ENCODE results near the gene AGTRAP. TPM values are rescaled to one million over a fixed set of nuclear protein-coding genes. Genes with fewer than 3 reads are reported as not detected.
A peak's percentile ranks its signal among the peaks of the same experiment; 100 is the strongest.

Gene AGTRAP
- total RNA-seq, 2 experiments from 2014 or later = 21.3 to 21.8 TPM

DNA sequence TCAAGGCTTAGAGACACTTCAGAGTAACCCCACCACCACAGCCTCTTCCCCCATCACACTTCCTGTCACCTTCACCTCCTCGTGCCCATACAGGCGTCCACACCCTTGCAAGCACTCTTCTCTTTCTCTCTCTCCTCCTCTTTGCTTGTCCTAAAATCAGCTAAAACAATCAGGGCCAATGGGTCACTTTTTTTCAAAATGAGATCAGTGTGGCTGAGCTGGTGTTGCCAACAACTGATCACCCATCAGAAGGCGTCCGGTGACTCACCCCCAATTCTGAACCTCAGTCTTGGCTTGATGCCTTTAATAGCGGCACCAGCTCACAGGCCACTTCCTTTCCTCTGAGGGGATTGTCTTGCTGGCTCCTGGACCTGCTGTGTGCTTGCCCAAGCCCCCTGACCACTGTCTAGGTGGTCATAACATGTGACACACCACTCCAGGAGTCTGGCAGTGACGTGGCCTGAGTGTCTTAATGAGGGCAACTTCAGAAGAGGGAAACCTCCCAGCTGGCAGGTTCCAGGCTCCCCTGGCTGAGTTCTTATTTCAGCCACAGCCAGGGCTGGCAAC lies 42.8 kb upstream of the AGTRAP start:
- ChIA-PET POLR2A (interaction anchor here (0.8 to 1.4 kb wide), 3 partner anchors 11 to 402 kb away, joined by 3 to 7 read pairs (median 4); partner anchors contain the start of gene FBXO6), CTCF (no interaction called here)
- H3K4me3 Mint-ChIP-seq = peak overlapping the region; percentile 87
- Histone ChIP-seq H3K4me3 (ENCODE audit: low read length) (no peak overlapping the region), H3K27ac (ENCODE audit: low read depth in 1 of 2, low read length in 2 of 2) (no peak overlapping the region), H3K36me3 (ENCODE audit: insufficient read depth, low read length) (no peaks in the 10 kb centered on the region), H3K27me3 (ENCODE audit: control insufficient read depth in 1 of 2, insufficient read depth in 2 of 2, low read length in 2 of 2) (peaks cover 26 to 35% of the 10 kb centered on the region in 2 experiments), H3K4me1 (ENCODE audit: insufficient read depth, low read length) (peaks cover 35% of the 10 kb centered on the region), H3K9me3 (ENCODE audit: control insufficient read depth in 1 of 2, insufficient read depth in 1 of 2, low read length in 2 of 2) (peaks cover 0 to 12% of the 10 kb centered on the region in 2 experiments)
- H3K27me3 Mint-ChIP-seq = peaks cover 44% of the 10 kb centered on the region
- DNase-seq (peak in 7 of 14 experiments; percentile 11 to 62 (median 50)), ATAC-seq (ENCODE audit: poor library complexity) (peak; percentile 68)
- no peaks in the 10 kb centered on the region for H3K36me3 Mint-ChIP-seq (ENCODE audit: low read depth)
- no peaks in the 10 kb centered on the region for H3K9me3 Mint-ChIP-seq
- TF ChIP-seq, protein P1, sequence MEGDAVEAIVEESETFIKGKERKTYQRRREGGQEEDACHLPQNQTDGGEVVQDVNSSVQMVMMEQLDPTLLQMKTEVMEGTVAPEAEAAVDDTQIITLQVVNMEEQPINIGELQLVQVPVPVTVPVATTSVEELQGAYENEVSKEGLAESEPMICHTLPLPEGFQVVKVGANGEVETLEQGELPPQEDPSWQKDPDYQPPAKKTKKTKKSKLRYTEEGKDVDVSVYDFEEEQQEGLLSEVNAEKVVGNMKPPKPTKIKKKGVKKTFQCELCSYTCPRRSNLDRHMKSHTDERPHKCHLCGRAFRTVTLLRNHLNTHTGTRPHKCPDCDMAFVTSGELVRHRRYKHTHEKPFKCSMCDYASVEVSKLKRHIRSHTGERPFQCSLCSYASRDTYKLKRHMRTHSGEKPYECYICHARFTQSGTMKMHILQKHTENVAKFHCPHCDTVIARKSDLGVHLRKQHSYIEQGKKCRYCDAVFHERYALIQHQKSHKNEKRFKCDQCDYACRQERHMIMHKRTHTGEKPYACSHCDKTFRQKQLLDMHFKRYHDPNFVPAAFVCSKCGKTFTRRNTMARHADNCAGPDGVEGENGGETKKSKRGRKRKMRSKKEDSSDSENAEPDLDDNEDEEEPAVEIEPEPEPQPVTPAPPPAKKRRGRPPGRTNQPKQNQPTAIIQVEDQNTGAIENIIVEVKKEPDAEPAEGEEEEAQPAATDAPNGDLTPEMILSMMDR (IDR thresholded peaks at IDR 0.05) = no peak
- H3K27ac Mint-ChIP-seq = no peak overlapping the region
- intact Hi-C loops (cut with DNase I, micrococcal nuclease) = no loop called here
- H3K4me1 Mint-ChIP-seq (ENCODE audit: low read depth) = peaks cover 27% of the 10 kb centered on the region

DNA sequence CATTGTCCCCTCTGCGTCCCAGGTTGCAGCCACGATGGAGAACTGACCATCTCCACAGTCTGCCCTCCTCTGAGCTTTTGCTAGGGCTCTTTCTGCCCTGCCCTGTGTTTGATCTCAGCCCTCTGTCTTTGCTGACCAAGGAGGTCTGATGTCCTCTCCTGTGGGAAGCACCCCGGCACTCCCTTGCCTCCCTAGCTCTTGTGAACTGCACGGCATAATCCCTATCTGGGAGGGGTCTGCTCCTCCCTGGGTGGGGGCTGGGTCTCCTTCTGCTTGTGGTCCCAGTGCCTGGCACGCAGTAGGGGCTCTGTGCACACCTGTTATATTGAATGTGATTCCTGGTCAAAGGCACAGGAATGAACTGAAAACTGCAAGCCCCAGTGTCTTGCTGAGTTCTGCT lies 42.0 kb upstream of the AGTRAP start:
- H3K27me3 ChIP-seq (ENCODE audit: control insufficient read depth in 1 of 2, insufficient read depth in 2 of 2, low read length in 2 of 2) = peaks cover 22 to 30% of the 10 kb centered on the region in 2 experiments

DNA sequence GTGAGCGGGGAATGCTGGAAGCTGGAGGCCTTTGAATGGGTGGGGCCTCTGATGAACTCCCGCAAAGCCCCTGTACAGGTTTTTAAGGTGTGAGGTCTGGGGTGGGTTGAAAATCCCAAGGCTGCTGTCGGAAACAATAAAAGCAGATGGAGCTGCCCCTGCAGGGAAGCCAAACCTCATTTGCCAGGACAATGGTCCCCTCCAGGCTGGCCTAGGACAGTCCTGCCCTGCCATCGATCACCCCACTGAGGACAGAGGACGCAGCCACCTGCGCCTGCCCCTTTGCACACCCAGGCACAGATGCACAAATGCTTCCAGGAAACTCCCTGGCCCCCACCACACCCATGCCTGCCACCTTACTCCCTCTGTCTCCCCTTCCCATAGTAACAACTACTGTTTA lies 40.1 kb upstream of the AGTRAP start:
- Histone ChIP-seq H3K36me3 (ENCODE audit: insufficient read depth, low read length) (no peaks in the 10 kb centered on the region), H3K4me1 (ENCODE audit: insufficient read depth, low read length) (peaks cover 28% of the 10 kb centered on the region), H3K4me3 (ENCODE audit: low read length) (no peak overlapping the region), H3K27me3 (ENCODE audit: control insufficient read depth in 1 of 2, insufficient read depth in 2 of 2, low read length in 2 of 2) (peaks cover 15 to 19% of the 10 kb centered on the region in 2 experiments), H3K9me3 (ENCODE audit: control insufficient read depth in 1 of 2, insufficient read depth in 1 of 2, low read length in 2 of 2) (peaks cover 0 to 8% of the 10 kb centered on the region in 2 experiments), H3K27ac (ENCODE audit: low read depth in 1 of 2, low read length in 2 of 2) (no peak overlapping the region)
- no peak overlapping the region for H3K4me3 Mint-ChIP-seq
- no peak overlapping the region for H3K27ac Mint-ChIP-seq
- no peak for DNase-seq
- ATAC-seq (ENCODE audit: poor library complexity) = no peak
- peaks cover 18% of the 10 kb centered on the region for H3K4me1 Mint-ChIP-seq (ENCODE audit: low read depth)
- H3K36me3 Mint-ChIP-seq (ENCODE audit: low read depth) = no peaks in the 10 kb centered on the region
- intact Hi-C loops (cut with DNase I, micrococcal nuclease) = no loop called here
- peaks cover 26% of the 10 kb centered on the region for H3K27me3 Mint-ChIP-seq
- CTCF ChIA-PET = interaction anchor here (0.6 to 1.1 kb wide), 2 partner anchors 24 to 32 kb away, joined by 3 to 4 read pairs; partner anchors contain the start of gene FBXO6
- H3K9me3 Mint-ChIP-seq = no peaks in the 10 kb centered on the region
- TF ChIP-seq, protein P1 (IDR thresholded peaks at IDR 0.05) = no peak
- POLR2A ChIA-PET = no interaction called here

More for the DNA sequence above, 42.0 kb upstream of the AGTRAP start:
- intact Hi-C loops (cut with DNase I, micrococcal nuclease) = no loop called here
- peaks cover 27% of the 10 kb centered on the region for H3K4me1 Mint-ChIP-seq (ENCODE audit: low read depth)
- POLR2A ChIA-PET = interaction anchor here (0.8 to 1.4 kb wide), 2 partner anchors 12 to 30 kb away, joined by 4 to 7 read pairs; partner anchors contain the start of gene FBXO6
- no peaks in the 10 kb centered on the region for H3K36me3 Mint-ChIP-seq (ENCODE audit: low read depth)
- CTCF ChIA-PET = no interaction called here
- H3K36me3 ChIP-seq (ENCODE audit: insufficient read depth, low read length) = no peaks in the 10 kb centered on the region
- TF ChIP-seq, protein P1 (IDR thresholded peaks at IDR 0.05) = no peak
- H3K4me1 ChIP-seq (ENCODE audit: insufficient read depth, low read length) = peaks cover 35% of the 10 kb centered on the region
- H3K9me3 Mint-ChIP-seq = no peaks in the 10 kb centered on the region
- H3K27me3 Mint-ChIP-seq = peaks cover 39% of the 10 kb centered on the region
- no peak overlapping the region for H3K4me3 Mint-ChIP-seq
- no peak for ATAC-seq (ENCODE audit: poor library complexity)
- no peak for DNase-seq
- H3K4me3 ChIP-seq (ENCODE audit: low read length) = no peak overlapping the region
- no peak overlapping the region for H3K27ac ChIP-seq (ENCODE audit: low read depth in 1 of 2, low read length in 2 of 2)
- peaks cover 0 to 12% of the 10 kb centered on the region in 2 experiments for H3K9me3 ChIP-seq (ENCODE audit: control insufficient read depth in 1 of 2, insufficient read depth in 1 of 2, low read length in 2 of 2)
- H3K27ac Mint-ChIP-seq = no peak overlapping the region

Measured in CD4-positive, alpha-beta T cell (primary cell).